ENCODE measurements around the gene ATIC. TPM values are rescaled to one million over a fixed set of nuclear protein-coding genes. Genes with fewer than 3 reads are reported as not detected.

The ATIC gene
- total RNA-seq, 1 experiment from 2014 or later, result 295 TPM

- H3K23me2 ChIP-seq (ENCODE audit: insufficient read length, low read depth, low read length, poor library complexity, severe bottlenecking), result peaks cover 2% of the 10 kb centered on the region
- H4K8ac ChIP-seq (replicated peaks; ENCODE audit: insufficient read length, low read depth, low read length), result no peak overlapping the region
- H3K4me1 Mint-ChIP-seq, result no peaks in the 10 kb centered on the region
- no peaks in the 10 kb centered on the region for H3K4me1 ChIP-seq (ENCODE audit: insufficient read depth, low read length)
- no peak overlapping the region for H2BK5ac ChIP-seq (ENCODE audit: insufficient read length, low read length)
- no peak overlapping the region for H2BK20ac ChIP-seq (ENCODE audit: low read depth, low read length, poor library complexity, severe bottlenecking)
- no peak overlapping the region for H3K18ac ChIP-seq (ENCODE audit: insufficient read length, low read depth, low read length)
- no peak overlapping the region for H2BK120ac ChIP-seq (ENCODE audit: low read depth, low read length, poor library complexity, severe bottlenecking)
- H4K20me1 ChIP-seq (ENCODE audit: control insufficient read depth, insufficient read depth, insufficient read length), result no peaks in the 10 kb centered on the region
- no peak overlapping the region for H2AFZ ChIP-seq (ENCODE audit: low read length)
- no peak overlapping the region for H3K23ac ChIP-seq (ENCODE audit: insufficient read length, low read depth, low read length)
- no peak overlapping the region for H3K9ac ChIP-seq (ENCODE audit: extremely low read depth, insufficient read length, low read length)
- WGBS (ENCODE audit: extremely low coverage, insufficient read length, low lambda C conversion rate), result no CpG with 5 or more reads among the region's 7 CpGs
- no peak overlapping the region for H3K4me3 Mint-ChIP-seq
- H3K56ac ChIP-seq (ENCODE audit: insufficient read length, low read depth, low read length), result no peak overlapping the region
- H3K27ac ChIP-seq (ENCODE audit: insufficient read length, low read depth, low read length), result no peak overlapping the region
- no peak overlapping the region for H2AK5ac ChIP-seq (ENCODE audit: insufficient read length, low read length)
- no peak overlapping the region for H3K4me2 ChIP-seq (ENCODE audit: insufficient read depth, insufficient read length, low read length)
- no peak for DNase-seq
- TF ChIP-seq, protein P1, sequence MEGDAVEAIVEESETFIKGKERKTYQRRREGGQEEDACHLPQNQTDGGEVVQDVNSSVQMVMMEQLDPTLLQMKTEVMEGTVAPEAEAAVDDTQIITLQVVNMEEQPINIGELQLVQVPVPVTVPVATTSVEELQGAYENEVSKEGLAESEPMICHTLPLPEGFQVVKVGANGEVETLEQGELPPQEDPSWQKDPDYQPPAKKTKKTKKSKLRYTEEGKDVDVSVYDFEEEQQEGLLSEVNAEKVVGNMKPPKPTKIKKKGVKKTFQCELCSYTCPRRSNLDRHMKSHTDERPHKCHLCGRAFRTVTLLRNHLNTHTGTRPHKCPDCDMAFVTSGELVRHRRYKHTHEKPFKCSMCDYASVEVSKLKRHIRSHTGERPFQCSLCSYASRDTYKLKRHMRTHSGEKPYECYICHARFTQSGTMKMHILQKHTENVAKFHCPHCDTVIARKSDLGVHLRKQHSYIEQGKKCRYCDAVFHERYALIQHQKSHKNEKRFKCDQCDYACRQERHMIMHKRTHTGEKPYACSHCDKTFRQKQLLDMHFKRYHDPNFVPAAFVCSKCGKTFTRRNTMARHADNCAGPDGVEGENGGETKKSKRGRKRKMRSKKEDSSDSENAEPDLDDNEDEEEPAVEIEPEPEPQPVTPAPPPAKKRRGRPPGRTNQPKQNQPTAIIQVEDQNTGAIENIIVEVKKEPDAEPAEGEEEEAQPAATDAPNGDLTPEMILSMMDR (conservative IDR thresholded peaks at IDR 0.05), result no peak
- H3K9me3 ChIP-seq (ENCODE audit: control insufficient read depth, low read depth, low read length), result no peaks in the 10 kb centered on the region
- no peaks in the 10 kb centered on the region for H3K9me3 Mint-ChIP-seq
- no peak overlapping the region for H3K27ac Mint-ChIP-seq
- no peak overlapping the region for H3T11ph ChIP-seq (ENCODE audit: low read length)
- no peak overlapping the region for H3K4ac ChIP-seq (ENCODE audit: low read depth, low read length)
- H4K91ac ChIP-seq (ENCODE audit: insufficient read length, low read depth, low read length), result no peak overlapping the region
- H3K79me2 ChIP-seq (ENCODE audit: insufficient read depth, low read length), result no peaks in the 10 kb centered on the region
- H4K5ac ChIP-seq (ENCODE audit: insufficient read length, low read depth, low read length), result no peak overlapping the region
- H2BK15ac ChIP-seq (ENCODE audit: low read depth, low read length), result no peak overlapping the region
- no peak overlapping the region for H3K14ac ChIP-seq (ENCODE audit: insufficient read depth, low read length)
- H3K79me1 ChIP-seq (ENCODE audit: insufficient read depth, low read depth, low read length, poor library complexity, severe bottlenecking), result no peaks in the 10 kb centered on the region
- H3K27me3 Mint-ChIP-seq (ENCODE audit: low read depth), result no peaks in the 10 kb centered on the region
- H2BK12ac ChIP-seq (ENCODE audit: insufficient read length, low read depth, low read length), result no peak overlapping the region
- H3K27me3 ChIP-seq (ENCODE audit: insufficient read depth, low read length), result no peaks in the 10 kb centered on the region
- peaks cover 9 to 36% (median 17%) of the 10 kb centered on the region in 3 experiments; a peak in 6 of 7 replicates for H3K36me3 Mint-ChIP-seq (ENCODE audit: insufficient read depth in 1 of 3, low read depth in 3 of 3)
Observed at GRCh38 chr2:215382011-215382410, 70.2 kb downstream of the ATIC start.

Measured in H9 (cell line).